H9 (cell line): Measurements from ENCODE around the gene LRRN3. TPM values are rescaled to one million over a fixed set of nuclear protein-coding genes. Genes with fewer than 3 reads are reported as not detected.
A peak's percentile ranks its signal among the peaks of the same experiment; 100 is the strongest.

Experiments
- DNase-seq: peaks from one replicate; pipeline ENCODE4 v3.0.0-alpha.2; 2017
- H2AFZ ChIP-seq: one replicate; pipeline ENCODE4 v1.6.1; 2013; ENCODE audit warnings: mild to moderate bottlenecking, low read length, control low read depth, moderate library complexity
- H2AK5ac ChIP-seq: 2 replicates; pipeline ENCODE4 v1.6.1; 2013; ENCODE audit warnings: low read length, control low read depth, mixed read lengths; ENCODE audit not compliant: insufficient read length
- H2BK120ac ChIP-seq: one replicate; pipeline ENCODE4 v1.6.1; 2013; ENCODE audit warnings: low read depth, mild to moderate bottlenecking, low read length, control low read depth, inconsistent platforms; ENCODE audit not compliant: poor library complexity, severe bottlenecking
- H2BK12ac ChIP-seq: 2 replicates; pipeline ENCODE4 v1.6.1; 2013; ENCODE audit warnings: low read length, control low read depth, mixed read lengths, low read depth; ENCODE audit not compliant: insufficient read length
- H2BK15ac ChIP-seq: 2 replicates; pipeline ENCODE4 v1.6.1; 2013; ENCODE audit warnings: low read depth, low read length, control low read depth
- H2BK20ac ChIP-seq: one replicate; pipeline ENCODE4 v1.6.1; 2013; ENCODE audit warnings: low read depth, mild to moderate bottlenecking, low read length, control low read depth, inconsistent platforms; ENCODE audit not compliant: poor library complexity, severe bottlenecking
- H2BK5ac ChIP-seq: 2 replicates; pipeline ENCODE4 v1.6.1; 2013; ENCODE audit warnings: low read length, control low read depth, mixed read lengths; ENCODE audit not compliant: insufficient read length
- H3K14ac ChIP-seq: 2 replicates; pipeline ENCODE4 v1.6.1; 2013; ENCODE audit warnings: low read length, control low read depth; ENCODE audit not compliant: insufficient read depth
- H3K18ac ChIP-seq: 2 replicates; pipeline ENCODE4 v1.6.1; 2013; ENCODE audit warnings: low read depth, mild to moderate bottlenecking, mixed read lengths, low read length, control low read depth; ENCODE audit not compliant: insufficient read length
- H3K23ac ChIP-seq: 2 replicates; pipeline ENCODE4 v1.6.1; 2013; ENCODE audit warnings: low read length, control low read depth, mixed read lengths, low read depth; ENCODE audit not compliant: insufficient read length
- H3K23me2 ChIP-seq: 2 replicates; pipeline ENCODE4 v1.6.1; 2013; ENCODE audit warnings: low read depth, mild to moderate bottlenecking, mixed read lengths, low read length, control low read depth; ENCODE audit not compliant: insufficient read length, poor library complexity, severe bottlenecking
- H3K27ac ChIP-seq: 2 replicates; pipeline ENCODE4 v1.5.1; 2013; ENCODE audit warnings: low read length, control low read depth, mixed read lengths, low read depth; ENCODE audit not compliant: insufficient read length
- H3K27me3 ChIP-seq: 2 replicates; pipeline ENCODE4 v1.6.1; 2013; ENCODE audit warnings: low read length, control low read depth, inconsistent platforms; ENCODE audit not compliant: insufficient read depth
- H3K4ac ChIP-seq: 2 replicates; pipeline ENCODE4 v1.6.1; 2013; ENCODE audit warnings: low read depth, mild to moderate bottlenecking, control low read depth, inconsistent platforms, low read length, moderate library complexity
- H3K4me1 ChIP-seq: 2 replicates; pipeline ENCODE4 v1.6.1; 2013; ENCODE audit warnings: low read length, control low read depth, inconsistent platforms; ENCODE audit not compliant: insufficient read depth
- H3K4me2 ChIP-seq: 2 replicates; pipeline ENCODE4 v1.6.1; 2013; ENCODE audit warnings: low read length, control low read depth, mixed read lengths; ENCODE audit not compliant: insufficient read length, insufficient read depth
- H3K56ac ChIP-seq: 2 replicates; pipeline ENCODE4 v1.6.1; 2013; ENCODE audit warnings: low read depth, mild to moderate bottlenecking, mixed read lengths, low read length, control low read depth; ENCODE audit not compliant: insufficient read length
- H3K79me1 ChIP-seq: 2 replicates; pipeline ENCODE4 v1.6.1; 2013; ENCODE audit warnings: low read depth, mild to moderate bottlenecking, moderate library complexity, low read length, control low read depth, inconsistent platforms; ENCODE audit not compliant: insufficient read depth, poor library complexity, severe bottlenecking
- H3K79me2 ChIP-seq: 2 replicates; pipeline ENCODE4 v1.6.1; 2013; ENCODE audit warnings: low read length, control low read depth, inconsistent platforms; ENCODE audit not compliant: insufficient read depth
- H3K9ac ChIP-seq: 2 replicates; pipeline ENCODE4 v1.6.1; 2013; ENCODE audit warnings: low read length, control low read depth, mixed read lengths; ENCODE audit not compliant: insufficient read length; ENCODE audit errors: extremely low read depth
- H3K9me3 ChIP-seq: one replicate; pipeline ENCODE4 v1.6.1; 2013; ENCODE audit warnings: low read depth, low read length, inconsistent platforms; ENCODE audit not compliant: control insufficient read depth
- H3T11ph ChIP-seq: one replicate; pipeline ENCODE4 v1.6.1; 2013; ENCODE audit warnings: mild to moderate bottlenecking, low read length, control low read depth, inconsistent platforms
- H4K20me1 ChIP-seq: one replicate; pipeline ENCODE4 v1.6.1; 2013; ENCODE audit not compliant: control insufficient read depth, insufficient read length, insufficient read depth
- H4K5ac ChIP-seq: 2 replicates; pipeline ENCODE4 v1.6.1; 2013; ENCODE audit warnings: low read depth, mild to moderate bottlenecking, mixed read lengths, low read length, control low read depth; ENCODE audit not compliant: insufficient read length
- H4K8ac ChIP-seq: replicated peaks from 2 replicates; pipeline ENCODE4 v1.6.1; 2013; ENCODE audit warnings: low read length, control low read depth, mixed read lengths, low read depth; ENCODE audit not compliant: insufficient read length
- H4K91ac ChIP-seq: 2 replicates; pipeline ENCODE4 v1.6.1; 2013; ENCODE audit warnings: low read depth, mild to moderate bottlenecking, moderate library complexity, mixed read lengths, low read length, control low read depth; ENCODE audit not compliant: insufficient read length
- H3K27ac Mint-ChIP-seq, 3 experiments: 2 replicates in 2 of 3; 3 replicates in 1 of 3; pipeline ENCODE4 v1.8.0; 2020 to 2021; ENCODE audit warnings: mixed read lengths in 3 of 3, mild to moderate bottlenecking in 1 of 3, moderate library complexity in 1 of 3
- H3K27me3 Mint-ChIP-seq: 2 replicates; pipeline ENCODE4 v1.8.0; 2021; ENCODE audit warnings: low read depth, mild to moderate bottlenecking, moderate library complexity, mixed read lengths
- H3K36me3 Mint-ChIP-seq, 3 experiments: 2 replicates in 2 of 3; 3 replicates in 1 of 3; pipeline ENCODE4 v1.8.0; 2020 to 2021; ENCODE audit warnings: low read depth in 3 of 3, mixed read lengths in 3 of 3; ENCODE audit not compliant: insufficient read depth in 1 of 3
- H3K4me1 Mint-ChIP-seq, 2 experiments: 2 replicates each; pipeline ENCODE4 v1.8.0; 2020; ENCODE audit warnings: mixed read lengths in 2 of 2
- H3K4me3 Mint-ChIP-seq, 2 experiments: 2 replicates in 1 of 2; 3 replicates in 1 of 2; pipeline ENCODE4 v1.8.0; 2020 to 2021; ENCODE audit warnings: mild to moderate bottlenecking in 2 of 2, mixed read lengths in 2 of 2, moderate library complexity in 1 of 2
- H3K9me3 Mint-ChIP-seq, 2 experiments: 2 replicates in 1 of 2; 3 replicates in 1 of 2; pipeline ENCODE4 v1.8.0; 2020; ENCODE audit warnings: mild to moderate bottlenecking in 2 of 2, mixed read lengths in 2 of 2, moderate library complexity in 1 of 2
- WGBS: extraction: QIAGEN DNeasy Blood & Tissue Kit; methylation state at CpG from one replicate; pipeline ENCODE4 v1.1.7; 2013; ENCODE audit warnings: missing lambda C conversion rate, low lambda C conversion rate, mixed read lengths; ENCODE audit not compliant: insufficient read length; ENCODE audit errors: extremely low coverage; 5-methylcytosine and 5-hydroxymethylcytosine counted together
- total RNA-seq: library from RNA; stranded (reverse); gene quantifications from 2 replicates; pipeline ENCODE4 v1.2.1, GENCODE V29; 2021
- TF ChIP-seq, protein P1 (sequence below): fragments of 200-600 bp; sonication (generic); conservative IDR thresholded peaks from 3 replicates; pipeline ENCODE4 v1.8.0; 2021; ENCODE audit warnings: antibody characterized with exemption, mild to moderate bottlenecking

LRRN3 gene
- total RNA-seq, 1 experiment from 2014 or later, result 0.77 TPM

GRCh38 chr7:111081546-111082267 is 9.2 kb upstream of the LRRN3 start:
- H2BK120ac ChIP-seq, result no peak overlapping the region
- H4K8ac ChIP-seq, result no peak overlapping the region
- H3K79me1 ChIP-seq, result no peaks in the 10 kb centered on the region
- Mint-ChIP-seq H3K4me3 (no peak overlapping the region), H3K36me3 (peaks cover 0 to 2% (median 0%) of the 10 kb centered on the region in 3 experiments; a peak in 1 of 7 replicates), H3K9me3 (no peaks in the 10 kb centered on the region; a peak in 1 of 5 replicates), H3K27me3 (no peaks in the 10 kb centered on the region), H3K4me1 (peaks cover 24 to 30% of the 10 kb centered on the region in 2 experiments), H3K27ac (peak overlapping the region in 1 of 3 experiments; percentile 44; a peak in 2 of 7 replicates)
- H3K4me1 ChIP-seq, result peaks cover 4% of the 10 kb centered on the region
- TF ChIP-seq, protein P1, sequence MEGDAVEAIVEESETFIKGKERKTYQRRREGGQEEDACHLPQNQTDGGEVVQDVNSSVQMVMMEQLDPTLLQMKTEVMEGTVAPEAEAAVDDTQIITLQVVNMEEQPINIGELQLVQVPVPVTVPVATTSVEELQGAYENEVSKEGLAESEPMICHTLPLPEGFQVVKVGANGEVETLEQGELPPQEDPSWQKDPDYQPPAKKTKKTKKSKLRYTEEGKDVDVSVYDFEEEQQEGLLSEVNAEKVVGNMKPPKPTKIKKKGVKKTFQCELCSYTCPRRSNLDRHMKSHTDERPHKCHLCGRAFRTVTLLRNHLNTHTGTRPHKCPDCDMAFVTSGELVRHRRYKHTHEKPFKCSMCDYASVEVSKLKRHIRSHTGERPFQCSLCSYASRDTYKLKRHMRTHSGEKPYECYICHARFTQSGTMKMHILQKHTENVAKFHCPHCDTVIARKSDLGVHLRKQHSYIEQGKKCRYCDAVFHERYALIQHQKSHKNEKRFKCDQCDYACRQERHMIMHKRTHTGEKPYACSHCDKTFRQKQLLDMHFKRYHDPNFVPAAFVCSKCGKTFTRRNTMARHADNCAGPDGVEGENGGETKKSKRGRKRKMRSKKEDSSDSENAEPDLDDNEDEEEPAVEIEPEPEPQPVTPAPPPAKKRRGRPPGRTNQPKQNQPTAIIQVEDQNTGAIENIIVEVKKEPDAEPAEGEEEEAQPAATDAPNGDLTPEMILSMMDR, result no peak
- no peak for DNase-seq
- no peaks in the 10 kb centered on the region for H3K27me3 ChIP-seq
- no CpG with 5 or more reads among the region's 4 CpGs for WGBS
- H3K9ac ChIP-seq, result no peak overlapping the region
- no peak overlapping the region for H3T11ph ChIP-seq
- no peaks in the 10 kb centered on the region for H4K20me1 ChIP-seq
- no peak overlapping the region for H3K14ac ChIP-seq
- no peak overlapping the region for H3K56ac ChIP-seq
- H2AFZ ChIP-seq, result no peak overlapping the region
- H3K79me2 ChIP-seq, result no peaks in the 10 kb centered on the region
- no peak overlapping the region for H2BK5ac ChIP-seq
- no peak overlapping the region for H3K23ac ChIP-seq
- no peak overlapping the region for H4K91ac ChIP-seq
- no peaks in the 10 kb centered on the region for H3K9me3 ChIP-seq
- no peak overlapping the region for H3K27ac ChIP-seq
- H2BK20ac ChIP-seq, result no peak overlapping the region
- no peak overlapping the region for H2AK5ac ChIP-seq
- H3K4ac ChIP-seq, result no peak overlapping the region
- no peak overlapping the region for H2BK15ac ChIP-seq
- H3K4me2 ChIP-seq, result no peak overlapping the region
- H2BK12ac ChIP-seq, result no peak overlapping the region
- H4K5ac ChIP-seq, result no peak overlapping the region
- H3K23me2 ChIP-seq, result no peaks in the 10 kb centered on the region
- H3K18ac ChIP-seq, result no peak overlapping the region
